Gastrocnemius medialis (tissue), 4 donors: ENCODE data around the gene HLTF. TPM values are rescaled to one million over a fixed set of nuclear protein-coding genes. Genes with fewer than 3 reads are reported as not detected.

Experiments
- ATAC-seq, 2 donors: fragments of 150-250 bp; one replicate each; pipeline ENCODE4 v1.9.1; 2016
- DNase-seq, 2 donors: peaks; one replicate each; pipeline ENCODE4 v3.0.0-alpha.2; 2019
- H3K27ac ChIP-seq, 4 donors: fragments of 200-600 bp; sonication (generic); 1 replicate in 1 of 4; 2 replicates in 3 of 4; pipeline ENCODE4 v1.5.1; 2016 to 2018; ENCODE audit warnings: mild to moderate bottlenecking in 2 of 4, moderate library complexity in 1 of 4
- H3K27me3 ChIP-seq, 3 donors: fragments of 200-600 bp; sonication (generic) in 2 of 3; 1 replicate in 1 of 3; 2 replicates in 2 of 3; pipeline versions ENCODE4 v1.5.1 to v1.6.0; 2016 to 2019; ENCODE audit warnings: mild to moderate bottlenecking in 1 of 3, moderate library complexity in 1 of 3
- H3K36me3 ChIP-seq, 2 donors: fragments of 200-600 bp; sonication (generic) in 1 of 2; one replicate each; pipeline ENCODE4 v1.5.1; 2017 to 2018
- H3K4me1 ChIP-seq, 2 donors: fragments of 200-600 bp; sonication (generic) in 1 of 2; one replicate each; pipeline ENCODE4 v1.5.1; 2016 to 2017; ENCODE audit warnings: mild to moderate bottlenecking in 2 of 2
- H3K4me3 ChIP-seq, 4 donors: fragments of 200-600 bp; sonication (generic) in 3 of 4; 1 replicate in 1 of 4; 2 replicates in 3 of 4; pipeline ENCODE4 v1.5.1; 2016 to 2019; ENCODE audit warnings: mild to moderate bottlenecking in 2 of 4
- H3K9me3 ChIP-seq, 3 donors: fragments of 200-600 bp; sonication (generic) in 2 of 3; 1 replicate in 1 of 3; 2 replicates in 2 of 3; pipeline ENCODE4 v1.5.1; 2016 to 2019
- POLR2A ChIP-seq, 2 donors: fragments of 450-650 bp; IDR thresholded peaks; one replicate each; pipeline ENCODE4 v1.6.1; 2017; ENCODE audit warnings: antibody characterized with exemption in 2 of 2, mild to moderate bottlenecking in 2 of 2, moderate library complexity in 2 of 2
- in situ Hi-C, 4 donors: fragments of 200-750 bp; cut with MboI; loops; one replicate each; pipeline versions ENCODE4 v1.15.0 to v1.8.0; 2017; ENCODE audit warnings: low sequenced_read_pairs in 4 of 4
- intact Hi-C: fragments of 100-400 bp; cut with DNase I; formaldehyde crosslinking; loops from one replicate; pipeline ENCODE4 v1.15.1; 2023; ENCODE audit warnings: low total_unique reads
- total RNA-seq, 4 donors: library from RNA; depleted of rRNA; stranded (reverse); fragments of >200 nt; gene quantifications; one replicate each; pipeline versions ENCODE4 v1.1.0 to v1.2.3, GENCODE V29; 2016
- TF ChIP-seq, protein P1 (sequence below), 5 experiments: fragments of 450-650 bp in 3 of 5; fragments of 200-600 bp in 2 of 5; sonication (generic) in 2 of 5; IDR thresholded peaks in 4 of 5; conservative IDR thresholded peaks in 1 of 5; 1 replicate in 4 of 5; 2 replicates in 1 of 5; pipeline ENCODE4 v1.5.1; 2016 to 2019; ENCODE audit warnings: antibody characterized with exemption in 5 of 5, mild to moderate bottlenecking in 3 of 5, moderate library complexity in 3 of 5

Gene HLTF
- total RNA-seq, 4 donors from 2014 or later = 2.8 to 11.0 (median 5.9) TPM

DNA sequence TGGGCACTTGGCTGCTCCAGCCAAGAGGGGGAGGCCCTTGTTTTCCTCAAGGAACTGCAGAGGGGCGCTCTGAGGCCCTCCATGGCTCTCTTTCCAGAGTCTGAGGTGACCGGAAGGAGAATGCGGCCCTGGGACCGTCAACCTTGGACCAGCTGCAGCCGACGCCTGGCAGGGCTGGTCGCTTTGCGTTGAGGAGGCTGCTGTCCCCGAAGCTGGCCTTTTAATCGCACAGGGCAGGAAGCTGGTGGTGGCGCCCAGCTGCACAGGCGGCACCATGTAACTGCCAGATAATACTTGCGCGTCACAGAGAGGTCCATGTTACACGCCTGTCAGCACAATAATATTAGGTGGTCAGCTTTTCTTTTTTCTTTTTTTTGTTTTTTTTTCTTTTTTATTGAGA is 875 bp upstream of the HLTF start:
- Histone ChIP-seq H3K9me3 (no peaks in the 10 kb centered on the region), H3K36me3 (no peaks in the 10 kb centered on the region), H3K4me3 (no peak overlapping the region), H3K27me3 (no peaks in the 10 kb centered on the region), H3K27ac (no peak overlapping the region), H3K4me1 (peaks cover 10 to 11% of the 10 kb centered on the region in 2 donors)
- TF ChIP-seq, protein P1, sequence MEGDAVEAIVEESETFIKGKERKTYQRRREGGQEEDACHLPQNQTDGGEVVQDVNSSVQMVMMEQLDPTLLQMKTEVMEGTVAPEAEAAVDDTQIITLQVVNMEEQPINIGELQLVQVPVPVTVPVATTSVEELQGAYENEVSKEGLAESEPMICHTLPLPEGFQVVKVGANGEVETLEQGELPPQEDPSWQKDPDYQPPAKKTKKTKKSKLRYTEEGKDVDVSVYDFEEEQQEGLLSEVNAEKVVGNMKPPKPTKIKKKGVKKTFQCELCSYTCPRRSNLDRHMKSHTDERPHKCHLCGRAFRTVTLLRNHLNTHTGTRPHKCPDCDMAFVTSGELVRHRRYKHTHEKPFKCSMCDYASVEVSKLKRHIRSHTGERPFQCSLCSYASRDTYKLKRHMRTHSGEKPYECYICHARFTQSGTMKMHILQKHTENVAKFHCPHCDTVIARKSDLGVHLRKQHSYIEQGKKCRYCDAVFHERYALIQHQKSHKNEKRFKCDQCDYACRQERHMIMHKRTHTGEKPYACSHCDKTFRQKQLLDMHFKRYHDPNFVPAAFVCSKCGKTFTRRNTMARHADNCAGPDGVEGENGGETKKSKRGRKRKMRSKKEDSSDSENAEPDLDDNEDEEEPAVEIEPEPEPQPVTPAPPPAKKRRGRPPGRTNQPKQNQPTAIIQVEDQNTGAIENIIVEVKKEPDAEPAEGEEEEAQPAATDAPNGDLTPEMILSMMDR (IDR thresholded peaks at IDR 0.05 in 4 of 5, conservative IDR thresholded peaks at IDR 0.05 in 1 of 5) = no peak
- no peak for TF ChIP-seq POLR2A (IDR thresholded peaks at IDR 0.05)
- in situ Hi-C loops (no loop called here), intact Hi-C loops (loop anchor here (10.0 kb wide), 1 partner anchor 132 kb away; no protein-coding TSS in a partner anchor)
- DNase-seq = no peak
- ATAC-seq = no peak

DNA sequence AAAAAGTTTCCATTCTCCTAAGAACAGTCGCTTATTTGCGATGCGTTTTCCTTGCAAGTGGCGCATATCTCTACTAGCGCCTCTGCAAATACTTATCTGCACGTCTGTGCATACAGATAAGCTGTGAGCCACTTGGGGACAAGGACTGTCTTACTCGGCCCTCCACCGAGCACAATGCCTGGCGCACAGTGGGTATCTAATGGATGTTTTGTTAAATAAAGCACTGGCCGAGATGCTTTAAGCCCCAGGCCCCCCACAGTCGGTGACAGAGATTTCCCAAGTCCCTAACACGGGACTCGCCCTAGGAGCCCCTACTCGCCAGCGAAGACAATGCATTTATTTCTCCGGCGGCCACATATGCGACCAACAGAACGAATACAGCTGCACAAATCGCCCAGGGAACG is 503 bp downstream of the HLTF start:
- Histone ChIP-seq H3K27ac (peak overlapping the region; percentile 78 to 83 (median 80)), H3K4me3 (peak overlapping the region; percentile 63 to 78 (median 70)), H3K9me3 (no peaks in the 10 kb centered on the region), H3K4me1 (peaks cover 10 to 11% of the 10 kb centered on the region in 2 donors), H3K36me3 (no peaks in the 10 kb centered on the region), H3K27me3 (no peaks in the 10 kb centered on the region)
- in situ Hi-C loops (no loop called here), intact Hi-C loops (loop anchor here (1.0 to 10.0 kb wide), 2 partner anchors 43 to 131 kb away; partner anchors contain the start of gene HPS3)
- TF ChIP-seq POLR2A (IDR thresholded peaks at IDR 0.05) = no peak
- TF ChIP-seq, protein P1 (IDR thresholded peaks at IDR 0.05 in 4 of 5, conservative IDR thresholded peaks at IDR 0.05 in 1 of 5) = no peak
- ATAC-seq (peak; percentile 49 to 63), DNase-seq (no peak)

DNA sequence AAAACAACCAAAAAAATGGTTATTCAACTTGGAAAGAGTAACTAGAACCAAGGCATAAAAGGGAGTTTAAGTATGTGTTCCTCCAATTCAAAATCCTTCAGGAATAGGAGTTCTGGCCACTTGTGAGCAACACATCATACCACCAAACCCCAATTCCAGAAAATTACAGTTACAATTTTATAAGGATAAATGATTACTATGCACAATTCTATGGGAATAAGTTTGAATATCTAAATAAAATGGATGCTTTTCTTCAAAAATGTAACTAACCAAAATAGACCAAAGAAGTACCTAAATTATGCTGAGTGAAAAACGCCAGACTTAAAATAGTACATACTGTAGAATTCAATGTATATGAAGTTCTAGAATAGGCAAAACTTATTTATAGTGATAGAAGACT is 4.6 kb downstream of the HLTF start:
- ATAC-seq = no peak
- no peaks in the 10 kb centered on the region for H3K27me3 ChIP-seq
- no peak overlapping the region for H3K27ac ChIP-seq
- peaks cover 10 to 11% of the 10 kb centered on the region in 2 donors for H3K4me1 ChIP-seq
- in situ Hi-C loops = no loop called here
- TF ChIP-seq POLR2A (IDR thresholded peaks at IDR 0.05) = no peak
- TF ChIP-seq, protein P1 (IDR thresholded peaks at IDR 0.05 in 4 of 5, conservative IDR thresholded peaks at IDR 0.05 in 1 of 5) = no peak
- intact Hi-C loops = loop anchor here (10.0 kb wide), 1 partner anchor 127 kb away; no protein-coding TSS in a partner anchor
- H3K36me3 ChIP-seq = no peaks in the 10 kb centered on the region
- no peaks in the 10 kb centered on the region for H3K9me3 ChIP-seq
- no peak for DNase-seq
- H3K4me3 ChIP-seq = no peak overlapping the region

DNA sequence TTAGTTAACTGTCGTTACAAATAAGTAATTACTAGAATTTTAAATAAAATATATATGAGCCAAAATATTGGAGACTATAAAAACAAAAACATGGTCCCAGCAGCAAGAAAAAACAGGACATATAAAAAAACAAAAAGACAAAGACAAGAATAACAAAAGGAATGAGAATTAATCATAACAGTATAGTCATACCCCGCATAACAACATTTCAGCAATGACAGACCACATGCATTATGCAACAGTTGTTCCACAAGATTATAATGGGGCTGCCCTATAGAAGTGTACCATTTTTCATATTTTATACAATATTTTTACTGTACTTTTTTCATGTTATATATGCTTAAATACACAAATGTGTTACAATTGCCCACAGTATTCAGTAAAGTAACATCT is 5.6 kb downstream of the HLTF start:
- no peak for ATAC-seq
- Histone ChIP-seq H3K27me3 (no peaks in the 10 kb centered on the region), H3K4me1 (peaks cover 10% of the 10 kb centered on the region in 2 donors), H3K9me3 (no peaks in the 10 kb centered on the region), H3K4me3 (no peak overlapping the region), H3K36me3 (no peaks in the 10 kb centered on the region), H3K27ac (no peak overlapping the region)
- intact Hi-C loops = loop anchor here (10.0 kb wide), 1 partner anchor 126 kb away; no protein-coding TSS in a partner anchor
- DNase-seq = no peak
- in situ Hi-C loops = no loop called here
- TF ChIP-seq, protein P1 (IDR thresholded peaks at IDR 0.05 in 4 of 5, conservative IDR thresholded peaks at IDR 0.05 in 1 of 5) = no peak
- no peak for TF ChIP-seq POLR2A (IDR thresholded peaks at IDR 0.05)
